Eye (tissue), 1 donor: ENCODE data around the gene MAP2.
"Not testable (repeated sequence)": the region's sequence is repeated elsewhere in the genome, so short reads cannot be mapped to it uniquely, and the experiment has no call there.

Experiments used
- DNase-seq: peaks from one replicate; pipeline ENCODE4 v3.0.0-alpha.2; 2015

Gene MAP2

GRCh38 chr2:209598227-209598626 is 174.4 kb downstream of the MAP2 start:
- DNase-seq, result not testable (repeated sequence)

- peak; percentile 51 for DNase-seq
These were observed 176.7 kb downstream of the MAP2 start for GRCh38 chr2:209600341-209601171.

DNA sequence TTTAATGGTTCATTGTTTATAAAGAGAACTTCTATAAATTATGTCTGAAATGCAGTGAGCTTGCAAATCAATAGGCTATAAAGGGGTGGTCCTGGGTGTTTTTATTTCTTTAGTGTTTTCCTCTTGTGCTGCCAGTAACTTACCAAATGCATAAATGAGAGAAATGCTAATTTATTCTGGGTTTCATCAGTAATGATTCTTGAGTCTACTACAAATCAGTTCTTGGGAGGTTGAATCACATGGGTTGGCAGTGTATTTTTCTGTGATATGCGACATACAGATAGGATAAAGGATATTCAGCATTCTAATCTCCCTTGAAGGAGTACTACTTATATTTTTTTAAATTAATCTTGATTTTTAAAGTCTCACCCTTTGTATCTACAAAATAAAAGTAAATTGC is 177.7 kb downstream of the MAP2 start:
- DNase-seq, result no peak

GRCh38 chr2:209602259-209602658 is 178.4 kb downstream of the MAP2 start:
- no peak for DNase-seq

GRCh38 chr2:209609531-209609930 is 185.7 kb downstream of the MAP2 start:
- no peak for DNase-seq

- no peak for DNase-seq
These were observed 186.8 kb downstream of the MAP2 start for GRCh38 chr2:209610631-209611030.

- peak; percentile 22 for DNase-seq
These were observed 189.9 kb downstream of the MAP2 start for GRCh38 chr2:209613649-209614305.

DNA sequence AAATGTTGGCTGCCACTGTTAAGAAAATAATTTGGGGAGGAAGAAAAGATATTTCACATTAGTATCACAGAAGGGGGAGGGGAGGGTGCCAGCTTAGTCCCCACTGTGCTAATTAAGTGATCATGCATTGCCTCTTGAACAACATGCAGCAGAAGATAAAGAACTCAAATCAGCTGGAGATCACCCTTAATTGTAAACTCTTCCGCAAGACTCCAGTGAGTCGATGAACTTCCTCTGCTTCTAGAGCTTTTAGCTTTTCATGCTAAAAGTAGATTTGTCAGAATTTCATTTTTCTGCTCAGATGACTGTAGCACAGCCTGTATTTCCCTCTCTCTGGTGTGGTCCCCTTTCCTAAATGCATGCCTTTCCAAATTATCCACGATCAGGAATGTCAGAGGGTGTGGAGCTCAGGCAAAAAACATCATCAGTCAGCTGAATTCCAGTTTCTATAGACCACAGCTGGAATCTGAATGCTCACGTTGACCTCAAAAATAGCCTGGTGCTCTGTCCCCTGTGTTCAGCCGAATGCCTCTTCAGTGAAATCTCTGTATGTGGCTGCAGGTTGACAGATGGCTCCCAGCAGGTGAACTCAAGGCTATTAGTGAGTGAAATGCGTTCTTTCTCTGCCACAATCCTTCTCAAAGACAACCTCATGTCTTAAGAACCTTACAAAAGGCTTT is 191.0 kb downstream of the MAP2 start:
- DNase-seq, result peak; percentile 72

- DNase-seq, result no peak
These were observed 195.9 kb downstream of the MAP2 start for GRCh38 chr2:209619782-209620181.

GRCh38 chr2:209624192-209624938 is 200.5 kb downstream of the MAP2 start:
- peak; percentile 23 for DNase-seq

- no peak for DNase-seq
These were observed 205.8 kb downstream of the MAP2 start for GRCh38 chr2:209629597-209629996.

DNA sequence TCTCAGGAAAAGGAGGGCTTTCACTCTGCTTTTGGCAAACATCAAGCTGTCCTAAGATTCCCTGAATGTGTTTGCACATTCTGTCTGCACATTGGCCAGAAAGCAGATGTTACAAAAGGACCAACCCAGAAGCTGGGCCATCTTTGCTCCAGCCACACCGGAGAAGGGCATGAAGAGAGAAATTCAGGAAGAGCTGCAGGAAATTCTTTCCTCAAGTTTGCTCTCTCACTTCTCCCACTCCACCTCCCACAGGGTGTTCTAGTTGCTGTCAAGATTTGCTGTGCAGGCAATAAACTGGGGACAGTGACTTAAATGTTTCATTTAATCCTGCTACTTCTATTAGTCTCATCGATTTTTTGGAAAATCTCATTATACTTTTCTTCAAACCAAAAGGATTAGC is 210.1 kb downstream of the MAP2 start:
- DNase-seq, result no peak

DNA sequence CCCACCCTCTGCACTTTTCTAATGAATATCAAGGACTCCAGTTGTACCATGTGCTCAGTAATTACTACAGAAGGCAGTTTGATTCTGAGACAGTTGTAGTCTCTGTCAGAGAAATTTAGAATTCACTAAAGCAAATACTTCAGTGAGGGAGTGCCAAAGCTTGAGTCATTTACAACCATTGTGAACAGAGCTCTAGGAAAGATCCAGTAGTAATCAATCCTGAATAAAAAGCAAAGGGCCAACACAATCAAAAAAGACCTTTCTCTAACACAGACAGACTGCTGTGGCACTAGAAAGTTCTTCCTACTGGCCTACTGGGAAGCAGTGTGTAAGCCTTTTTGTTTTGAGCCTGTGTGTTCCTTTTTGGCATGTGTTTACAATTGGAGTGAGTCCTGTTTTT is 212.2 kb downstream of the MAP2 start:
- no peak for DNase-seq

DNA sequence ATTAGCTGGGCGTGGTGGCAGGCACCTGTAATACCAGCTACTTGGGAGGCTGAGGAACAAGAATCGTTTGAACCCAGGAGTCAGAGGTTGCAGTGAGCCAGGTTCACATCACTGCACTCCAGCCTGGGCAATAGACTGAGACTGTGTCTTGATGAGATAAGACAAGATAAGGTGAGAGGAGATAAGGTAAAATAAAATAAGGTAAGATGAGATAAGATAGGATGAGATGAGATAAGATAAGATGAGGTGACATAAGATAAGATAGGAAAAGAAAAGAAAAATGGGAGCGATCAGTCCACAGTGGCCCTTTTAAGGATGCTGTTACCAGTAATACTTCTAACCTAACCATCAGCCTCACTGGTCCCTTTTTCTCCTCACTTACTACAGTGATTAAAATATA is 213.4 kb downstream of the MAP2 start:
- no peak for DNase-seq

- DNase-seq, result no peak
These were observed 214.5 kb downstream of the MAP2 start for GRCh38 chr2:209638346-209638745.

- no peak for DNase-seq
These were observed 216.5 kb downstream of the MAP2 start for GRCh38 chr2:209640358-209640757.

GRCh38 chr2:209642146-209642820 is 218.4 kb downstream of the MAP2 start:
- DNase-seq, result no peak

- no peak for DNase-seq
These were observed 221.0 kb downstream of the MAP2 start for GRCh38 chr2:209644842-209645241.

GRCh38 chr2:209648714-209649113 is 224.9 kb downstream of the MAP2 start:
- no peak for DNase-seq

DNA sequence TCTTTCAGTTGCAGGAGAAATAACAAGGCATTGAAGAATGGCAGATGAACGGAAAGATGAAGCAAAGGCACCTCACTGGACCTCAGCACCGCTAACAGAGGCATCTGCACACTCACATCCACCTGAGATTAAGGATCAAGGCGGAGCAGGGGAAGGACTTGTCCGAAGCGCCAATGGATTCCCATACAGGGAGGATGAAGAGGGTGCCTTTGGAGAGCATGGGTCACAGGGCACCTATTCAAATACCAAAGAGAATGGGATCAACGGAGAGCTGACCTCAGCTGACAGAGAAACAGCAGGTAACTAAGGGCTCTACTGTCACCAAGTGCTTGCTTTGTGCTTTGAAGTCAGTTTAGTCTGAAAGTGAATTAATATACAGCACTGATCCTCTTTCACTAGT is 229.3 kb downstream of the MAP2 start:
- DNase-seq, result no peak

- DNase-seq, result peak; percentile 86
These were observed 237.5 kb downstream of the MAP2 start for GRCh38 chr2:209661286-209661894.

- peak; percentile 60 for DNase-seq
These were observed 238.2 kb downstream of the MAP2 start for GRCh38 chr2:209662021-209662420.
